ENCODE data around the gene MVB12B.

The MVB12B gene

GRCh38 chr9:126424511-126424910, 97.9 kb downstream of the MVB12B start:
- no peak for TF ChIP-seq CTCF (IDR thresholded peaks at IDR 0.05; ENCODE audit: control insufficient read depth, insufficient read depth, low read depth, low read length, missing control alignments)
- no peak overlapping the region for H3K4me3 ChIP-seq (ENCODE audit: control insufficient read depth, low read depth, low read length)
- no peak for DNase-seq (ENCODE audit: low read depth)

- no peak for DNase-seq (ENCODE audit: low read depth)
- no peak for TF ChIP-seq CTCF (IDR thresholded peaks at IDR 0.05; ENCODE audit: control insufficient read depth, insufficient read depth, low read depth, low read length, missing control alignments)
Measured at GRCh38 chr9:126428534-126429175, 102.0 kb downstream of the MVB12B start.

GRCh38 chr9:126429190-126429589, 102.6 kb downstream of the MVB12B start:
- H3K4me3 ChIP-seq (ENCODE audit: control insufficient read depth, low read depth, low read length): no peak overlapping the region
- no peak for DNase-seq (ENCODE audit: low read depth)
- TF ChIP-seq CTCF (IDR thresholded peaks at IDR 0.05; ENCODE audit: control insufficient read depth, insufficient read depth, low read depth, low read length, missing control alignments): no peak

More at GRCh38 chr9:126428534-126429175, 102.0 kb downstream of the MVB12B start:
- H3K4me3 ChIP-seq (ENCODE audit: control insufficient read depth, low read depth, low read length): no peak overlapping the region

- no peak for TF ChIP-seq CTCF (IDR thresholded peaks at IDR 0.05; ENCODE audit: control insufficient read depth, insufficient read depth, low read depth, low read length, missing control alignments)
- no peak overlapping the region for H3K4me3 ChIP-seq (ENCODE audit: control insufficient read depth, low read depth, low read length)
- DNase-seq (ENCODE audit: low read depth): no peak
Measured at GRCh38 chr9:126430124-126430523, 103.5 kb downstream of the MVB12B start.

- TF ChIP-seq CTCF (IDR thresholded peaks at IDR 0.05; ENCODE audit: control insufficient read depth, insufficient read depth, low read depth, low read length, missing control alignments): no peak
- DNase-seq (ENCODE audit: low read depth): no peak
- no peak overlapping the region for H3K4me3 ChIP-seq (ENCODE audit: control insufficient read depth, low read depth, low read length)
Measured at GRCh38 chr9:126431077-126431742, 104.6 kb downstream of the MVB12B start.

GRCh38 chr9:126432659-126433058, 106.0 kb downstream of the MVB12B start:
- no peak for TF ChIP-seq CTCF (IDR thresholded peaks at IDR 0.05; ENCODE audit: control insufficient read depth, insufficient read depth, low read depth, low read length, missing control alignments)
- H3K4me3 ChIP-seq (ENCODE audit: control insufficient read depth, low read depth, low read length): no peak overlapping the region

More at GRCh38 chr9:126432659-126433058, 106.0 kb downstream of the MVB12B start:
- DNase-seq (ENCODE audit: low read depth): no peak

Data from AG09309 (cell line).